GM21447 (cell line): Measurements from ENCODE around the gene ZBTB49.
"Not testable (repeated sequence)": the region's sequence is repeated elsewhere in the genome, so short reads cannot be mapped to it uniquely, and the experiment has no call there.

Experiments
- ATAC-seq: cut with Tn5 transposase; IDR thresholded peaks from one replicate; pipeline ENCODE4 v1.9.1; 2021; ENCODE audit not compliant: unreplicated experiment

The ZBTB49 gene

DNA sequence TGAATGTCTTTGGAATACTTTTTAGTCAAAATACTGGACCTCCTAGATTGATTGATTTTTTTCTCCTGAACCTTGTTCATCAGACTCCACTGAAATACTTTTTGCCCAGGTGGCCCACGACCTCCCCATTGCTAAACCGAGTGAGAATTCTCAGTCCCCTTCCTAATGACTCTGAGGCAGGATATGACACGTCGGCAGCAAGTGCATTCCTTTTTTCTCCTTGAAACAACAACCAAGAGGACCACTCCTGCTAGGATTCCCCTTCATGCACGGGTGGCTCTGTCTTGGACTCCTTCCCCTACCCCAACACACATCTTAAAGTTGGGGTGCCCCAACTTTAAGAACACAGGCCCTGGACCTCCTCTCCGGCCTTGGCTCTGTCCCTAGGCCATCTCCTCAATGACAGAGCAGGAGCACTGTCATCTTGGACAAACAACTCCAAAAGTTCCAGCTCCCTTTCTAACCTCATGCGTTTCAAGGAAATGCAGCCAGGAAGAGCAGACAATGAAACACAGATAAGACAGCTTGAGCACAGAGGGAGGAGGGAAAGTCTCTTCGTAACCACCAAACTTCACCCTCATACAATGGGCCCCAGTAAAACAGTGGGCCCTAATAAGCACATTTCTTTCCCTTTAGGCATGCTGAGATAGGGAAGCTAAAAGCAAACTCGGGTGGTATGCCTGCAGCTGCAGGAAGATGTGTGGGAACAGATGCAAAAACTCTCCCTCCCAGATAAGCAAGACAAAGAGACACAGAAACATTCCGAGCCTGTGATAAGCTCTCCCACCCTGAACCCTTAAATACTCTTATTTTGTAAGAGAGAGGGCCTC is 33.9 kb downstream of the ZBTB49 start:
- ATAC-seq, result no peak

DNA sequence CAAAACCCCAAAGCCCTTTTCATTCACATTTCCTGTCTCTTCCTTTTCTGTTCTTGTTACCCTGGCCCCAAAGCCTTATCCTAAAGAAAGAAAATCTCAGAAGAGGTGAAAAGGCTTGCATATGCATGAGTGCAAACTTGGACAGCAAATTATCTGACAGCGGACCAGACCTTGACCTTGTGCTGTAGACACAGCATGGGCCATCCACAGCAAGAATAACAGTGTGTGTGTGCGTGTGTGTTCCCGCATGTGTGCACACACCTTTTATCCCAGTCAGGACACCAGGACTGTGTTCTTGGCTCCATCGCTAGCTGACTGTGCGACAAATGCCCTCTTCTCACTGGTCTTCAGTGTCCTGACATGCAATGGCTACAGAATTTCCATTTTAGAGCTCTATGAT is 35.3 kb downstream of the ZBTB49 start:
- no peak for ATAC-seq

DNA sequence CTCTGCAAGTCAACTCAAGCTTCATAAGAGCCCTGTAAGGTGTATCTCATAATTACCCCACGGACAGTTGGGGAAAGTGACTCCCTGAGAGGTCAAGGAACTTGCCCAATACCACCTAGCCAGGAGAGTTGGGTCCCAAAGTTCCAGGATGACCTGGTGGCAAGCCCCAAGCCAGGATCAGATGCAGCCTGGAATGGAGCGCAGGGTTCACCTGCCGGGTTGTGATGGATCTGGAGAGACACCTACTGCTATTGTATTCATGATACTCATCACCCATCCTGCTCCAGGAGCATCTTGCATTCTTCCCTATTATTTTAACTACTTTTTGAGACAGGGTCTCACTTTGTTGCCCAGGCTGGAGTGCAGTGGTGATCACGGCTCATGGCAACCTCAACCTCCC is 36.1 kb downstream of the ZBTB49 start:
- ATAC-seq, result no peak

DNA sequence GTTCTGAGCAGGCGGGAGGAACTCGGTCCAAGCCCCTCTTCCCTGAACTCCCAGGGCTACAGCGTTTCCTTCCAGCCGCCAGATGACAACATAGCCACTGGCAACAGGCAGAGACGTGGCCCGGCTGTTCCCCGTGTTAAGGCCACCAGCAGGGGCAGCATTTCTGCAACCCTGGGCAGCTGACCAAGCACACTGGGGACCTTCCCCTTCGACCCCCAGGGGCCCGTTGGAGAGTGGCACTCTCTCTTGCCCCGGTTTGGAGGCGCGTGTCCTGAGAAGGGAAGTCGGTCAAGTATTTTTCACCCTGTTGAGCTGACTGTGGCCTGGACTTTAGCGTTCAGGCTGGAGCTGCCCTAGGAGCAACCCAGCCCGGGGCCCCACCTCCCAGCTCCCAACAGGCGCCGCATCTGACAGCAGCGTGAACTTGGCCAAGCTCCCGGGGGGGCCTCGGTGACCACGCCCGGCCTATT is 37.6 kb downstream of the ZBTB49 start:
- ATAC-seq, result no peak

DNA sequence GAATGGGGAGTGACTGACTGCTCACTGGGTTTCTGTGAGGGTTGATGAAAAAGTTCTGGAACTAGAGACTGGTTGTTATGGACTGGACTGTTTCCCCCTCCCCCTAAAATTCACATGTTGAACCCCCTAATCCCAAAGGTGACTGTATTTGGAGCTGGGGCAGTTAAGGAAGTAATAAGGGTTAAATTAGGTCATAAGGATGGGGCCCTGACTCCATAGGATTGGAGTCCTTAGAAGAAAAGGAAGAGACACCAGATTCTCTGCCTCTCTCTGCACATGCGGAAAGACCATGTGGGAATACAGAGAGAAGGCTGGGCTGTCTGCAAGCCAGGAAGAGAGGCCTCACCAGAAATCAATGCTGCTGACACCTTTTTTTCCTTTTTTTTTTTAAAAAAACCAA is 38.2 kb downstream of the ZBTB49 start:
- ATAC-seq, result no peak

DNA sequence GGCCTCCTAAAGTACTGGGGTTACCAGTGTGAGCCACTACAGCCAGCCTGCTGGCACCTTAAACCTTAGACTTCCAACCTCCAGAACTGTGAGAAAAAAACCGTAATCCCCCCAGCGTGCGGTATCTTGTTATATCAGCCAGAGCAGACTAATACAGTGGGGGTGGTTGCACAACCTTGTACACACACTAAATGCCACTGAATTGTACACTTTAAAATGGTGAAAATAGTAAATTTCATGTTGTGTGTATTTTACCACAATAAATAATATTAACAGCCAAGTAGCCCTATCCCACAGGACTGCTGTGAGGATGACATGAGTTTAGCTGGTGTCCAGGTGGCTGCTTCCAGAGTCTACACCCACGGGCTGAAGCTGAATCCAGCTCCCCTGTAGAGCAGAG is 38.8 kb downstream of the ZBTB49 start:
- no peak for ATAC-seq

DNA sequence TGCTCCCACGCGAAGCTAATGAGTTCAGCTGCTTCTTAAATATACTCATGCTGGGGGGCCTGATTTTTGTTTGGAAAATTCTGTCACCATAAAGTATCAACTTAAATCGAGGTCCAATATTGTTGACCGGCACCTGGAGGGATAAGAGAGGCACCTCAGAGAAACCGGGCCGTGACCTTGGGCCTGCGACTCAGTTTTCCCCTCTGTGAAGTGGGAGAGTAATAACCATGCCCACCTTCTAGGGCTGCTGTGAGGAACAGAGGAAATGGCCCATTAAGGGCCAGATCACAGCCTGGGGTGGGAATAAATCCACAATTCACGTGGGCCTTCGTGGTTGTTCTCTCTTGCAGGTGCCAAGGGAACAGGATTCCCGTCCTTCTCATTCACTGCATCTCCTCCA is 39.4 kb downstream of the ZBTB49 start:
- ATAC-seq, result no peak

DNA sequence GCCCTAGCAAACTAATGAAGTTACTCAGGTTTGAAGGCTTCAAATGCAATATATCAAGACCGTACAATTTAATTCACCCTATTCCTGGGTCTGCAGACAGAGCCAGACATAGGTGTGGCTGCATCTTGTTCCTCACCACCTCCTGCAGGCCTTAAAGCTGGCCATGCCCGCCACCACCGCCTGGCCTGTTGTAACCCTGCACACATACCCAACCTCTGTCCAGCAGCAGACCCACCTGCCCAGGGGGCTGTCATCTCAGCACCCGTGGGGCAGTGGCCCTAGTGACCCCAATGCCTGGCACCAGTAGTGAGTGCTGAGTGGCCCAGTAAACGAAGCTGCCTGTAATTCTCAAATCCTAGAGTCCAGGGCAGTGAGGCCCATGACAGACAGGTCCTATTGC is 40.7 kb downstream of the ZBTB49 start:
- ATAC-seq, result no peak

DNA sequence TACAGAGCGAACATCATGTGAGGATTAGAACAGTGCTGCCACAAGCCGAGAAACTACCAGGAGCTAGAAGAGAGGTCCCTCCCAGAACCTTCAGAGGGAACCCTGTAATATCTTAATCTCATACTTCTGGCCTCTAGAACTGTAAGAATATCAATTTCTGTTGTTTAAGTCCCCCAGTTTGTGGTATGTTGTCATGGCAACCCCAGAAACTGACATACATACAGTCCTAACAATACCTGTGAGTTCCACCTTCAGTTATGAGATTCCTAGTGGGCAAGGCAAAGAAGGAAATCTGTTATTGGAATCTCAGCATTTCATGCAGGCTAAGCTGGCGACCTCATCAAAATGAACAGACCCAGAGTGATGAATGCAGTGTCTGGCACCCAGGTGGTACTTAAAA is 42.5 kb downstream of the ZBTB49 start:
- no peak for ATAC-seq

DNA sequence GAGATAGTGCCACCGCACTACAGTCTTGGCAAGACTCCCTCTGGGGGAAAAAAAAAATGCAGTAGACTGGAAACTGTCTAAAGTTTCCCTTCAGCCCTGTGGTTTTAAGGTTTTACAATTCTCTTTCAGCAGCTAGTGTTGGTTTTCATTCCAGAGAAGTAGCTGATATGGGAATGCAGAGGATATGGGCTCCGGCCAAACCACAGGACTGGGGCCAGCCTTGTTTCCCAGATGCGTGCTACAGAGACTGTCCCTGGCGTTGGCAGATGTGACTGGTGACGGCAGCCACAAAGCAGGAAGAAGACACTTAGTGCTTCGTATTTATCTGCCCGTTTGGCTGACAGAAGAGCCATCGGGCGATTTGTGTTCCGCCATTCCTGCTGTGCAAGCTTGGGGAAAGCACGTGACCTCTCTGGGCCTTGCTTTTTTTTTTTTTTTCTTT is 43.2 kb downstream of the ZBTB49 start:
- ATAC-seq, result no peak

DNA sequence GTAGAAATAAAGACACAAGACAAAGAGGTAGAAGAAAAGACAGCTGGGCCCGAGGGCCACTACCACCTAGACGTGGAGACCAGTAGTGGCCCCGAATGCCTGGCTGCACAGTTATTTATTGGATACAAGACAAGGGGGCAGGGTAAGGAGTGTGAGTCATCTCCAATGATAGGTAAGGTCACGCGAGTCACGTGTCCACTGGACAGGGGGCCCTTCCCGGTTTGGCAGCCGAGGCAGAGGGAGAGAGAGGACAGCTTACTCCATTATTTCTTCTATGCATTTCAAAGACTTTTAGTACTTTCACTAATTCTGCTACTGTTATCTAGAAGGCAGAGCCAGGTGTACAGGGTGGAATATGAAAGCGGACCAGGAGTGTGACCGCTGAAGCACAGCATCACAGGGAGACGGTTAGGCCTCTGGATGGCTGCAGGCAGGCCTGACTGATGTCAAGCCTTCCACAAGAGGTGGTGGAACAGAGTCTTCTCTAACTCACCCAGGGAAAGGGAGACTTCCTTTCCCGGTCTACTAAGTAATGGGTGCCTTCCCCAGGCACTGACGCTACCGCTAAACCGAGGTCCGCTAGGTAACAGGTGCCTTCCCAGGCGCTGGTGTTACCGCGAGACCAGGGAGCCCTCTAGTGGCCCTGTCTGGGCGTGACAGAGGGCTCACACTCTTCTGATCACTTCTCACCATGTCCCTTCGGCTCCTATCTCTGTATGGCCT is 44.9 kb downstream of the ZBTB49 start:
- no peak for ATAC-seq

DNA sequence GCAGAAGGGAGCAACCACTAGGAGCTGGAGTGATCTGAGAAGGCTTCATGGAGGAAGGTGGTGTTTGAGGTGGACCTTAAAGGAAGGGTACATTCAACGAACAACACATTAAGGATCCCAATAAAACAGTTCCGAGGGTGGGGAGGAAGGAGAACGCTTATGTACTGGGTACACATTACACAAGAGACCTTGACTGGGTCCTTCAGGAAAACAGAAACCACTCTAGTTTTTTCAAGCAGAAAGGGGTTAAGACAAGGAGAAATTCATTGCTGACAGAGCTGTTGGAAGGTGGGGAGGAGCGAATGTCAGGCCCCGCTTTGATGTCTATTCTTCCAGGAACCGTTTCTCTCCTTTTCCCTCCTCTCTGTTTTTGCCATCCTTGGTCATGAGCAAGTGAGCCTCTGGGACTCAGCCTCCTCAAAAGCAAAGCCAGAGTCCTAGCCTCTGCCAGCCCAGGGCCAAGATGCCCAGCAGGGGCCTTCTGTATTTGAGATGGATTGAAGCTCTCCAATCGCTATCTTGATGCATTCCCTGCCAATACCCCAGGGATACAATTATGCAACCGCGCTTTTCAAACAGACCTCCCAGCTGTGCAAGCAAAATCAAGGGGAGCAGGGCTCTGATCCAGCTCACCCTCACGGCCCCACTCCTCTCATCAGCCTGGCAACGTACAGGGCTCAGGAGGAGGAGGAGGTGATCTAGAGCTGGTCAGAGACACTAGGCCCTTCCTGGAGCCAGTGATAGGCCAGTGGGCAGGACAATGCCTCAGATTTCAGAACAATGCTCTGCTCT is 48.4 kb downstream of the ZBTB49 start:
- ATAC-seq, result no peak

DNA sequence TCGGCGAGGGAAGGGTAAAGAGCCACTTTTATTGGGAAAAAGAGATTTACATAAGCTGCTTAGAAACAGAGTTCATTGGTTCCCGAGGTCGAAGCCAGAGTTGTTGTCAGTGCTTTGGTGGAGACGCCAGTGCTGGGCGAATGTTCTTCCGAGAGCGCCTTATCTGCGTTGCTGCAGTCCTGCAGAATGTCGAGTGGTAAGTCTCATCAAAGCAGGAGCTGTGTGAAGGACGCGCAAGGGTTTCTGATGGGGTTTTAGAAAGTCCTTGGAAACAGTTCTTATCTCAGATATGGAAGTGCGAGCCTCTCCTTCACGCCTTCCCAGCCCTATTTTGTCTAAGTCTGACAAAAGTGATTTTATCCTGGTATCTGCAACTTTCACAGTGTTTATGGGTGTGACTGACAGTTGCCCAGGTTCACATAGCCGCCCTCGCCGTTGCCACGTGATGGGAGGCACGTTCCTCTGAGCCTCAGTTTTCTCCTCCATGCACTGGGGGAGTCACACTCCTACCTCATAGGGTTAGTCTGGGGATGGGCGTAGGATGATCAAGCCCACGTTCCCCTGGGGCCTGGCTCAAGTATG is 49.5 kb downstream of the ZBTB49 start:
- ATAC-seq, result no peak

DNA sequence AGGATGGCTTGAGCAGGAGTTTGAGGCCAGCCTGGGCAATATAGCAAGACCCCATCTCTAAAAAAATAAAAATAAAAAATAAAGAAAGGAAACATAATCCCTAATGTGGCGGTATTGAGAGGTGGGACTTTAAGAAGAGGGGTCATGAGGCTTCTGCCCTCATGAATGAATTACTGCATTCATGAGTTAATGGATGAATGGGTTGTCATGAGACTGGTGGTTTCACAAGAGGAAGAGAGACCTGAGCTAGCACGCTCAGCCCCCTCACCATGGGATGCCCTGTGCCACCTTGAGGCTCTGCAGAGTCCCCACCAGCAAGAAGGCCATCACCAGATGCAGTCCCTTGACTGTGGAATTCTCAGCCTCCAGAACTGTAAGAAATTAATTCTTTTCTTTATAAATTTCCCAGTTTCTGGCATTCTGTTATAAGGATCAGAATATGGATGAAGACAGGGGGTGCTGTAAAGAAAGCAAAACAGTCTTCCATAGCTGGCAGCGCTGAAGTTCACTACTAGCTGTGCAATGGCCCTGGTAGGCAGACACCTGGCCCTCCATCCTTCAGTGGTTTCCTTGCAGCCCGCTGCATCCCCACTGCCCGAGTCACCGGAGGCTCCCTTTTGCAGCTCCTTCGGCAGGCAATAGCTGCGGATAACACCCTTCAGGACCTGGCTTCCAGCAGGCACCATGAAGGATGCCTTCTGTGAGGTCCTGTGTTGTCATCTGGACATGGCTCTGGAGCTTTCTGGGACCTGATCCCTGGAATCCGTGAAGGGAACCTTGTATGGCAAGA is 52.0 kb downstream of the ZBTB49 start:
- ATAC-seq, result no peak

DNA sequence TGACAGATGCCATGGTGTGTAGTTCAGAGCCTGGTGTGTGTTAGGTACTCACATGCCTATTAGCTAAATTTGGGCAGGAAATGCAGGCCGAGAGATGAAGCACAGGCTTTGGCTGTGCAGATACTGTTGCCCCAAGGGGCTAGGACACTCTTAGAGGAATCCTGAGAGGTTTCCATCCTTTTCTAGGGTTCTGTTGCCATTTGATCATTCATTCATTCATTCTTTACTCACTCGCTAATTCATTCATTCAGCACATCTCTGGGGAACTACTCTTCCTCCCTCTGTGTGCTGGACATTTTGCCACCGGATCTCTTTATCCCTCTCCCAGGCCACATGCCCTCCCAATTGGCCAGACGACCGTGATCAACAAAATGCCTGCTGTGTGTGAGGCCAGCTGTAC is 53.0 kb downstream of the ZBTB49 start:
- no peak for ATAC-seq

DNA sequence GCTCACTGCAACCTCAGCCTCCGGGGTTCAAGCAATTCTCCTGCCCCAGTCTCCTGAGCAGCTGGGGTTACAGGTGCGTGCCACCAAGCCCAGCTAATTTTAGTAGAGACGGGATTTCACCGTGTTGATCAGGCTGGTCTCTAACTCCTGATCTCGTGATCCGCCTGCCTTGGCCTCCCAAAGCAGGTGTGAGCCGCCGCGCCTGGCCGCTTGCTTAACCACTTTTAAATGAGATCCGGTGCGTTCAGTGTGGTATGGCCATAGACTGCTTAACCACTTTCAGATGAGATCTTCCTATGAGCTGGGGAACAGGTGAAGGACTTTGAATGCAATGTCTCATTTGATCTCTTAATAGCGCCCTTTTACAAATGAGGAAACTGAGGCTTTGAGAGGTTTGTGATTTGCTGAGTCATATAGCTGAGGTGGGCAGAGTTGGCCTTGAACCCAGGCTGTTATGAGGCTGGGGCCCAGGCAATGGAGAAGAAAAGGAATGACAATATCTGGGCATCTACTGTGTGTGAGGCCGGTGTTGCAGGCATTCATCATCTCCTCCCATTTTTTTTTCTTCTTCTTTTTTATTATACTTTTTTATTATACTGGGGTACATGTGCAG is 55.0 kb downstream of the ZBTB49 start:
- peak; percentile 93 for ATAC-seq

DNA sequence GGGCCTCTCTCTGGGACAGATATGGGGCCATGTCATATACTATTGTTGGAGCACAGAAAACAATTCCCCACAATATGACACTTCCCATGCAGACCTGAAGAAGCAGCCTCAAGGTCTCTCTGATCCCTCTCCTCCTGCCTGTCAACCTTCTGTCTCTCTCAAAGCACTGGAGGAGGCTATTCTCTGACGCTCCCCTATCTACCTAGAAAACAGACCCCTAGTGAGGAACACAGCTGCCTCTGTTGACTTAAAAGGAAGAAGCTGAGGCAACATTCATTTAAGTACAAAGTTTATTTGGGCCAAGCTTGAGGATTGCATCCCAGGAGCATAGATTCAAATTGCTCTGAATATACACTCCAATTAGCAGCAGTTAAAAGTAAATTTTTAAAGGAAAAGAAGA is 57.5 kb downstream of the ZBTB49 start:
- ATAC-seq, result no peak

DNA sequence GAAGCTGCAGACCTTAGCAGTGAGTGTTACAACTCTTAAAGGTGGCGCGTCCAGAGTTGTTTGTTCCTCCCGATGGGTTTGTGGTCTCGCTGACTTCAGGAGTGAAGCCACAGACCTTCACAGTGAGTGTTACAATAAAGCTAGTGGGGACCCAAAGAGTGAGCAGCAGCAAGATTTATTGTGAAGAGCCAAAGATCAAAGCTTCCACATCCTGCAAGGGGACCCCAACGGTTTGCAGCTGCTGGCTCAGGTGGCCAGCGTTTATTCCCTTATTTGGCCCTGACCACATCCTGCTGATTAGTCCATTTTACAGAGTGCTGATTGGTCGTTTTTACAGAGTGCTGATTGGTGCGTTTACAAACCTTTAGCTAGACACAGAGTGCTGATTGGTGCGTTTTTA is 58.5 kb downstream of the ZBTB49 start:
- ATAC-seq, result not testable (repeated sequence)

DNA sequence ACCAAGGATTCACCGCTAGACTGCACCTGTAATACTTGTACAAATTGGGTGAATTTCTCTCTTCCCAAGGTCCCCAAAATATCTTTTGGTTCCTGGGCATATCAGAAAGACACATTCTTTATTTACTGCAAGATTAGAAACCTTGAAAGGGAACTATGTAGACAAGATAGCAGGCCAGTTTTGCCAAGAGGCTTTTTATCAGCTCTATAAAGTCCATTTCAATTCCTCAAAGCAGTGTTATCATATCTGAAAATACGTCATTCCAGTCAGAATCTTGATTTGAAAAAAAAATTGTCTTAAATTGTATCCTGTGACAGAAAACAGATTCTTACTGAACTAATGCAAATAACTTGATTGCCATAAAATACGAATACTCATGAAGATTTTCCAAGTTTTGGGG is 59.8 kb downstream of the ZBTB49 start:
- ATAC-seq, result no peak

DNA sequence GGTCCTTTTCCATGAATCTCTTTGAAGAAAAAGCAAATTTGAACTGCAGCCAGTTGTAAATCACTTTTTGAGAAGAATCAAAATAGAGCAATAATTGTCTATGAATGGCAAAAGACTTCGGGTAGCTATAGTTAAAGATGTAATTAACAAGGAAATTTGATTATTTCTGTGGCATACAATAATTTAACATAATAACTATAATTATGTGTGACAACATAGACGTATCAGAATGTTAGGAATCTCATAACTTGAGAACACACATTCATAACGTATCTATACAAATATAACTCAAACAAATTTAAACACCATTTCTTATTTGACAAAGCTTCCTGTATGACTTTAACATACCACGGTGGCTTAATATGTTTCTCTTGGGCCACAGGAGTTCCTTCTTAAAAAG is 60.9 kb downstream of the ZBTB49 start:
- no peak for ATAC-seq
